Endothelial cell of umbilical vein (primary cell): Measurements from ENCODE around the gene EPB41L3. TPM values are rescaled to one million over a fixed set of nuclear protein-coding genes. Genes with fewer than 3 reads are reported as not detected.

ENCODE experiments used
- BruUV-seq: library from RNA; stranded (reverse); fragments of 400-500 nt; replicated peaks from 2 replicates; lab custom pipeline; 2021; lab: Mats Ljungman, UMichigan
- CTCF ChIA-PET: fragments of 300-600, 350-600 bp; sonication (Branson Sonifier 250); formaldehyde crosslinking; loops from one replicate; lab custom pipeline; 2021; ENCODE audit warnings: antibody characterized with exemption, inconsistent platforms; lab: Charles Lee
- POLR2A ChIA-PET: fragments of 300-600, 350-600 bp; sonication (Branson Sonifier 250); formaldehyde crosslinking; loops from one replicate; lab custom pipeline; 2021; ENCODE audit warnings: antibody characterized with exemption, inconsistent platforms; lab: Charles Lee
- DNase-seq: peaks from one replicate; pipeline ENCODE4 v3.0.0-alpha.2; 2011; ENCODE audit warnings: low read depth, low spot score
- FAIRE-seq: peaks from 2 replicates; lab custom pipeline; 2011; peaks lifted over from hg19 to GRCh38; lab: Jason Lieb, UNC
- H2AFZ ChIP-seq: 2 replicates; pipeline ENCODE4 v1.6.0; 2012; ENCODE audit warnings: low read depth, low read length, control low read depth, inconsistent platforms
- H3K27ac ChIP-seq: 2 replicates; pipeline ENCODE4 v1.5.1; 2011; ENCODE audit warnings: low read depth, mild to moderate bottlenecking, control low read depth, low read length, moderate library complexity; ENCODE audit not compliant: insufficient read depth
- H3K27me3 ChIP-seq, 2 experiments: 2 replicates each; pipeline versions ENCODE4 v1.6.0 to v1.6.1; 2011; ENCODE audit warnings: low read length in 2 of 2, mixed read lengths in 1 of 2; ENCODE audit not compliant: control insufficient read depth in 2 of 2, insufficient read depth in 2 of 2
- H3K36me3 ChIP-seq, 2 experiments: 2 replicates in 1 of 2; 3 replicates in 1 of 2; pipeline ENCODE4 v1.5.1; 2011; ENCODE audit warnings: low read length in 2 of 2, mild to moderate bottlenecking in 1 of 2, moderate library complexity in 1 of 2; ENCODE audit not compliant: control insufficient read depth in 2 of 2, insufficient read depth in 2 of 2; ENCODE audit errors: extremely low read depth in 1 of 2
- H3K4me1 ChIP-seq: 3 replicates; pipeline ENCODE4 v1.5.1; 2011; ENCODE audit warnings: mild to moderate bottlenecking, low read length; ENCODE audit not compliant: control insufficient read depth, insufficient read depth; ENCODE audit errors: extremely low read depth
- H3K4me2 ChIP-seq: 2 replicates; pipeline ENCODE4 v1.6.1; 2011; ENCODE audit warnings: low read length, control low read depth, mixed read lengths; ENCODE audit not compliant: insufficient read depth
- H3K4me3 ChIP-seq, 3 experiments: fragments of 200-600 bp in 1 of 3; sonication (generic), shearing (Covaris generic) in 1 of 3; replicated peaks in 1 of 3; 2 replicates each; pipeline ENCODE4 v1.5.1; 2011 to 2016; ENCODE audit warnings: control low read depth in 3 of 3, low read length in 3 of 3, mild to moderate bottlenecking in 2 of 3, inconsistent platforms in 1 of 3, low read depth in 1 of 3, moderate library complexity in 1 of 3; ENCODE audit not compliant: insufficient read depth in 1 of 3
- H3K79me2 ChIP-seq: 2 replicates; pipeline ENCODE4 v1.6.0; 2012; ENCODE audit warnings: low read length, inconsistent platforms; ENCODE audit not compliant: control insufficient read depth, insufficient read depth
- H3K9ac ChIP-seq: replicated peaks from 2 replicates; pipeline ENCODE3; 2011; ENCODE audit warnings: low read length, control low read depth; ENCODE audit not compliant: insufficient read depth; ENCODE audit errors: extremely low read depth
- H3K9me1 ChIP-seq: replicated peaks from 3 replicates; pipeline ENCODE4 v1.6.0; 2011; ENCODE audit warnings: mild to moderate bottlenecking, low read length; ENCODE audit not compliant: control insufficient read depth, insufficient read depth; ENCODE audit errors: extremely low read depth
- H3K9me3 ChIP-seq: replicated peaks from 2 replicates; pipeline ENCODE4 v1.5.1; 2012; ENCODE audit warnings: low read length, inconsistent platforms; ENCODE audit not compliant: control insufficient read depth, insufficient read depth
- H4K20me1 ChIP-seq: replicated peaks from 2 replicates; pipeline ENCODE3; 2011; ENCODE audit warnings: mild to moderate bottlenecking, low read length; ENCODE audit not compliant: control insufficient read depth, insufficient read depth; ENCODE audit errors: extremely low read depth
- EZH2 ChIP-seq: IDR thresholded peaks from 2 replicates; pipeline ENCODE4 v1.6.1; 2012; ENCODE audit warnings: borderline replicate concordance, low read depth, mild to moderate bottlenecking, moderate library complexity, low read length, inconsistent platforms; ENCODE audit not compliant: severe bottlenecking
- FOS ChIP-seq: IDR thresholded peaks from 2 replicates; pipeline ENCODE4 v1.6.1; 2011; ENCODE audit warnings: mild to moderate bottlenecking, low read length, moderate library complexity, borderline replicate concordance; ENCODE audit not compliant: insufficient read depth
- GATA2 ChIP-seq: IDR thresholded peaks from 2 replicates; pipeline ENCODE4 v1.7.0; 2011; ENCODE audit warnings: low read depth, mild to moderate bottlenecking, moderate library complexity, mixed read lengths, low read length; ENCODE audit not compliant: insufficient read length, insufficient read depth
- JUN ChIP-seq: IDR thresholded peaks from 2 replicates; pipeline ENCODE4 v1.6.1; 2011; ENCODE audit warnings: borderline replicate concordance, low read depth; ENCODE audit not compliant: insufficient read length, insufficient read depth
- MYC ChIP-seq: IDR thresholded peaks from one replicate; pipeline ENCODE4 v1.6.1; 2011; ENCODE audit warnings: mild to moderate bottlenecking, low read depth, low read length
- POLR2A ChIP-seq: IDR thresholded peaks from 2 replicates; pipeline ENCODE4 v1.6.1; 2012; ENCODE audit warnings: low read depth, mild to moderate bottlenecking, control low read depth, low read length
- POLR2AphosphoS5 ChIP-seq: IDR thresholded peaks from 2 replicates; pipeline ENCODE4 v1.6.1; 2012; ENCODE audit warnings: low read depth, mild to moderate bottlenecking, control low read depth, low read length, moderate library complexity; ENCODE audit not compliant: insufficient read depth
- dilution Hi-C: fragments of 300-500 bp; cut with MboI; formaldehyde crosslinking; loops from one replicate; pipeline ENCODE4 v1.15.0; 2019; ENCODE audit warnings: low sequenced_read_pairs; ENCODE audit not compliant: extremely low pct_ligation_motif_present
- intact Hi-C: fragments of 100-400 bp; cut with micrococcal nuclease; formaldehyde crosslinking; loops from one replicate; pipeline ENCODE4 v1.10.0; 2022
- polyA plus RNA-seq, 4 experiments: library from polyadenylated mRNA; depleted of rRNA in 3 of 4; stranded (reverse) in 3 of 4; unstranded in 1 of 4; fragments of >200 nt; gene quantifications; 2 replicates each; pipeline versions ENCODE4 v1.2.1 to v1.2.3, GENCODE V29; 2011 to 2012; ENCODE audit warnings: missing spikeins in 1 of 4
- total RNA-seq: library from RNA; stranded (reverse); gene quantifications from 2 replicates; pipeline ENCODE4 v1.2.3, GENCODE V29; 2021
- TF ChIP-seq, protein P1 (sequence below), 2 donors: IDR thresholded peaks; 1 replicate in 1 of 2; 2 replicates in 1 of 2; pipeline ENCODE4 v1.5.1; 2011; ENCODE audit warnings: low read length in 2 of 2, mild to moderate bottlenecking in 2 of 2, moderate library complexity in 2 of 2, control low read depth in 1 of 2, inconsistent platforms in 1 of 2, low read depth in 1 of 2; ENCODE audit not compliant: insufficient read depth in 1 of 2; ENCODE audit errors: extremely low read depth in 1 of 2
- TF ChIP-seq, protein P2 (sequence below): IDR thresholded peaks from 2 replicates; pipeline ENCODE4 v1.6.1; 2011; ENCODE audit not compliant: insufficient read depth, insufficient read length

EPB41L3 gene
- total and polyA plus RNA-seq, 2 donors (not counting 3 experiments of a cell fraction or from before 2014, with no cell fraction given): 38.9 to 114 TPM

GRCh38 chr18:5419601-5420000, 124.2 kb downstream of the EPB41L3 start:
- Histone ChIP-seq H2AFZ (no peak overlapping the region), H4K20me1 (no peaks in the 10 kb centered on the region), H3K4me2 (no peak overlapping the region), H3K4me3 (no peak overlapping the region), H3K9me3 (no peaks in the 10 kb centered on the region), H3K4me1 (no peaks in the 10 kb centered on the region), H3K9me1 (no peaks in the 10 kb centered on the region), H3K79me2 (no peaks in the 10 kb centered on the region), H3K36me3 (peaks cover 6 to 19% of the 10 kb centered on the region in 2 experiments), H3K27me3 (no peaks in the 10 kb centered on the region), H3K9ac (no peak overlapping the region), H3K27ac (no peak overlapping the region)
- ChIA-PET CTCF (interaction anchor here (1.2 kb wide), 1 partner anchor 127 kb away, joined by 7 read pairs; no protein-coding TSS in a partner anchor), POLR2A (no interaction called here)
- BruUV-seq: no TSS peak
- TF ChIP-seq, protein P1, sequence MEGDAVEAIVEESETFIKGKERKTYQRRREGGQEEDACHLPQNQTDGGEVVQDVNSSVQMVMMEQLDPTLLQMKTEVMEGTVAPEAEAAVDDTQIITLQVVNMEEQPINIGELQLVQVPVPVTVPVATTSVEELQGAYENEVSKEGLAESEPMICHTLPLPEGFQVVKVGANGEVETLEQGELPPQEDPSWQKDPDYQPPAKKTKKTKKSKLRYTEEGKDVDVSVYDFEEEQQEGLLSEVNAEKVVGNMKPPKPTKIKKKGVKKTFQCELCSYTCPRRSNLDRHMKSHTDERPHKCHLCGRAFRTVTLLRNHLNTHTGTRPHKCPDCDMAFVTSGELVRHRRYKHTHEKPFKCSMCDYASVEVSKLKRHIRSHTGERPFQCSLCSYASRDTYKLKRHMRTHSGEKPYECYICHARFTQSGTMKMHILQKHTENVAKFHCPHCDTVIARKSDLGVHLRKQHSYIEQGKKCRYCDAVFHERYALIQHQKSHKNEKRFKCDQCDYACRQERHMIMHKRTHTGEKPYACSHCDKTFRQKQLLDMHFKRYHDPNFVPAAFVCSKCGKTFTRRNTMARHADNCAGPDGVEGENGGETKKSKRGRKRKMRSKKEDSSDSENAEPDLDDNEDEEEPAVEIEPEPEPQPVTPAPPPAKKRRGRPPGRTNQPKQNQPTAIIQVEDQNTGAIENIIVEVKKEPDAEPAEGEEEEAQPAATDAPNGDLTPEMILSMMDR (IDR thresholded peaks at IDR 0.05; ENCODE audit: extremely low read depth in 1 of 2, insufficient read depth in 1 of 2, low read depth in 1 of 2, low read length in 2 of 2): no peak
- TF ChIP-seq GATA2 (no peak), JUN (no peak), POLR2AphosphoS5 (no peak), MYC (no peak), POLR2A (no peak), EZH2 (no peak), FOS (no peak)
- TF ChIP-seq, protein P2, sequence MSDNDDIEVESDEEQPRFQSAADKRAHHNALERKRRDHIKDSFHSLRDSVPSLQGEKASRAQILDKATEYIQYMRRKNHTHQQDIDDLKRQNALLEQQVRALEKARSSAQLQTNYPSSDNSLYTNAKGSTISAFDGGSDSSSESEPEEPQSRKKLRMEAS: no peak
- no peak for DNase-seq
- dilution Hi-C loops: no loop called here
- peak; percentile 15 for FAIRE-seq
- intact Hi-C loops: no loop called here
